Progenitor cell of endocrine pancreas (in vitro differentiated cells): Measurements from ENCODE around the gene DCLRE1B. TPM values are rescaled to one million over a fixed set of nuclear protein-coding genes. Genes with fewer than 3 reads are reported as not detected.
"Not testable (repeated sequence)": the region's sequence is repeated elsewhere in the genome, so short reads cannot be mapped to it uniquely, and the experiment has no call there.

ENCODE experiments used
- DNase-seq: peaks from one replicate; pipeline ENCODE4 v3.0.0; 2021; ENCODE audit warnings: low spot score; ENCODE audit not compliant: unreplicated experiment
- H3K27ac Mint-ChIP-seq: 2 replicates; pipeline ENCODE4 v1.8.0; 2021; ENCODE audit warnings: mild to moderate bottlenecking, moderate library complexity, mixed read lengths
- H3K27me3 Mint-ChIP-seq: 2 replicates; pipeline ENCODE4 v1.8.0; 2021; ENCODE audit warnings: mixed read lengths
- H3K36me3 Mint-ChIP-seq: 2 replicates; pipeline ENCODE4 v1.8.0; 2022; ENCODE audit warnings: mixed read lengths; ENCODE audit not compliant: insufficient read depth
- H3K4me1 Mint-ChIP-seq: 2 replicates; pipeline ENCODE4 v1.8.0; 2021; ENCODE audit warnings: low read depth, mixed read lengths
- H3K4me3 Mint-ChIP-seq: 2 replicates; pipeline ENCODE4 v1.8.0; 2021; ENCODE audit warnings: low read depth, mild to moderate bottlenecking, moderate library complexity, mixed read lengths
- H3K9me3 Mint-ChIP-seq: 2 replicates; pipeline ENCODE4 v1.8.0; 2021; ENCODE audit warnings: low read depth, mixed read lengths
- total RNA-seq: library from RNA; stranded (reverse); gene quantifications from 2 replicates; pipeline ENCODE4 v1.2.1, GENCODE V29; 2021
- TF ChIP-seq, protein P1 (sequence below): fragments of 200-600 bp; sonication (generic); IDR thresholded peaks from one replicate; pipeline ENCODE4 v1.5.0; 2021; ENCODE audit warnings: antibody characterized with exemption, mild to moderate bottlenecking; ENCODE audit not compliant: unreplicated experiment

Gene DCLRE1B
- total RNA-seq, 1 donor from 2014 or later: 10.2 TPM

DNA sequence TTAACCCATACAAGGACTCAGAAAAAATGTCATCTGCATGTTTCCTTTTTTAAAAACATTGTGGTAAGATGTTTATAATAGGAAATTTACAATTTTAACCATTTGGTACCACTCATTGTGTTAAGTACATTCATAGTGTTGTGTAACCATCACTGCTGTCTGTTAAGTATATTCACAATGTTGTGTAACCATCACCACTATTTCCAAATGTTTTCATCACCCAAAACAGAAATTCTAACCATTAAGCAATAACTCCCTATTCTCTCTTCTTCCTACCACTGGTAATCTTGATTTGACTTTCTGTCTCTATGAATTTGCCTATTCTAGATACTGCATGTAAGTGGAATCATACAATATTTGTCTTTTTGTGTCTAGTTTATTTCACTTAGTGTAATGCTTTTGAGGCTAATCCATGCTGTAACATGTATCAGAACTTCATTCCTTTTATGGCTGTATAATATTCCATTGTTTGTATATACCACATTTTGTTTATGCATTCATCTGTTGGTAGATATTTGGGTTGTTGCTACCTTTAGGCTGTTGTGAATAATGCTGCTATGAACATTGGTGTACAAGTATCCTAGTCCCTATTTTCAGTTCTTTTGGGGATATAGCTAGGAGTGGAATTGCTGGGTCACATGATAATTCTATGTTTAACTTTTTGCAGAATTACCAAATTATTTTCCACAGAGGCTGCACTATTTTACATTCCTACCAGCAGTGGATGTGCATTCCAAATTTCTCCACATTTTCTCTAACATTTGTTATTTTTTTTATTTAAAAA is 38.1 kb downstream of the DCLRE1B start:
- no peak overlapping the region for H3K27ac Mint-ChIP-seq
- H3K4me3 Mint-ChIP-seq: no peak overlapping the region
- H3K4me1 Mint-ChIP-seq: peaks cover 23% of the 10 kb centered on the region
- peaks cover 28% of the 10 kb centered on the region for H3K36me3 Mint-ChIP-seq
- H3K27me3 Mint-ChIP-seq: no peaks in the 10 kb centered on the region
- no peak for DNase-seq
- TF ChIP-seq, protein P1, sequence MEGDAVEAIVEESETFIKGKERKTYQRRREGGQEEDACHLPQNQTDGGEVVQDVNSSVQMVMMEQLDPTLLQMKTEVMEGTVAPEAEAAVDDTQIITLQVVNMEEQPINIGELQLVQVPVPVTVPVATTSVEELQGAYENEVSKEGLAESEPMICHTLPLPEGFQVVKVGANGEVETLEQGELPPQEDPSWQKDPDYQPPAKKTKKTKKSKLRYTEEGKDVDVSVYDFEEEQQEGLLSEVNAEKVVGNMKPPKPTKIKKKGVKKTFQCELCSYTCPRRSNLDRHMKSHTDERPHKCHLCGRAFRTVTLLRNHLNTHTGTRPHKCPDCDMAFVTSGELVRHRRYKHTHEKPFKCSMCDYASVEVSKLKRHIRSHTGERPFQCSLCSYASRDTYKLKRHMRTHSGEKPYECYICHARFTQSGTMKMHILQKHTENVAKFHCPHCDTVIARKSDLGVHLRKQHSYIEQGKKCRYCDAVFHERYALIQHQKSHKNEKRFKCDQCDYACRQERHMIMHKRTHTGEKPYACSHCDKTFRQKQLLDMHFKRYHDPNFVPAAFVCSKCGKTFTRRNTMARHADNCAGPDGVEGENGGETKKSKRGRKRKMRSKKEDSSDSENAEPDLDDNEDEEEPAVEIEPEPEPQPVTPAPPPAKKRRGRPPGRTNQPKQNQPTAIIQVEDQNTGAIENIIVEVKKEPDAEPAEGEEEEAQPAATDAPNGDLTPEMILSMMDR: no peak
- peaks cover 5% of the 10 kb centered on the region for H3K9me3 Mint-ChIP-seq

DNA sequence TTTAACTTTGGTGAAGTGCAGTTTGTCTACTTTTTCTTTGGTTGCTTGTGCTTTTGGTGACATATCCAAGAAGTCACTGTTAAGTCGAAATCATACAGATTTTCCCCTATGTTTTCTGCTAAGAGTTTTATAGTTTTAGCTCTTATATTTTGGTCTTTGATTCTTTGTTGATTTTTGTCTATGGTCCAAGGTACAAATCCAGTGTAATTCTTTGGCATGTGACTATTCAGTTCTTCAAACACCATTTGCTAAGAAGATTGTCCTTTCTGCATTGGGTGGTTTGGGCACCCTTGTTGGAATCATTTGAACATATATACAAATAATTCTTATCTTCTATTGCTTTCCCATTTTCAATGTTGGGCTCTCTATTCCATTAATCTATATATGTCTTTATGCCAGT is 40.2 kb downstream of the DCLRE1B start:
- Mint-ChIP-seq H3K27ac (no peak overlapping the region), H3K4me1 (peaks cover 22% of the 10 kb centered on the region), H3K9me3 (peaks cover 5% of the 10 kb centered on the region), H3K4me3 (no peak overlapping the region), H3K36me3 (peaks cover 28% of the 10 kb centered on the region), H3K27me3 (no peaks in the 10 kb centered on the region)
- no peak for DNase-seq
- TF ChIP-seq, protein P1: no peak

DNA sequence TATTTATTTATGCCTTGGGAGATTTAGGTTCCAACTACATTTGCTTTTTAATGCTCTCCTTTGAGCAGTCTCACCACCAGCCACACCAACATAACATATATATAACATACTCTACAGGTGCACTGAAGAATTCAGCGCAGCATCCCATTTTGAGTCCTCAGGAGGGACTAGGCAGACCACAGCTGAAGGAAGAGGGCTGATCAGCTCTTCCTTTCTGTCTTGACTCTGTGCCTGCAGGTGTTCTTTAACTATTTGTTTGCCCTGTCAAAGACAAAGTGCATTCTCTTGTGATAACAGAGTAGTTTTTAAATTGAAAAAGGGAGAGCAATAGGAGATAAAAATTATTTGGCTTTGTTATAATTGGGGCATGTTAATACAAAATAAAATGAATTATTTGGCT is 41.0 kb downstream of the DCLRE1B start:
- Mint-ChIP-seq H3K4me3 (no peak overlapping the region), H3K9me3 (peaks cover 5% of the 10 kb centered on the region), H3K27ac (no peak overlapping the region), H3K4me1 (peaks cover 22% of the 10 kb centered on the region), H3K36me3 (peaks cover 28% of the 10 kb centered on the region), H3K27me3 (no peaks in the 10 kb centered on the region)
- TF ChIP-seq, protein P1: no peak
- DNase-seq: no peak

DNA sequence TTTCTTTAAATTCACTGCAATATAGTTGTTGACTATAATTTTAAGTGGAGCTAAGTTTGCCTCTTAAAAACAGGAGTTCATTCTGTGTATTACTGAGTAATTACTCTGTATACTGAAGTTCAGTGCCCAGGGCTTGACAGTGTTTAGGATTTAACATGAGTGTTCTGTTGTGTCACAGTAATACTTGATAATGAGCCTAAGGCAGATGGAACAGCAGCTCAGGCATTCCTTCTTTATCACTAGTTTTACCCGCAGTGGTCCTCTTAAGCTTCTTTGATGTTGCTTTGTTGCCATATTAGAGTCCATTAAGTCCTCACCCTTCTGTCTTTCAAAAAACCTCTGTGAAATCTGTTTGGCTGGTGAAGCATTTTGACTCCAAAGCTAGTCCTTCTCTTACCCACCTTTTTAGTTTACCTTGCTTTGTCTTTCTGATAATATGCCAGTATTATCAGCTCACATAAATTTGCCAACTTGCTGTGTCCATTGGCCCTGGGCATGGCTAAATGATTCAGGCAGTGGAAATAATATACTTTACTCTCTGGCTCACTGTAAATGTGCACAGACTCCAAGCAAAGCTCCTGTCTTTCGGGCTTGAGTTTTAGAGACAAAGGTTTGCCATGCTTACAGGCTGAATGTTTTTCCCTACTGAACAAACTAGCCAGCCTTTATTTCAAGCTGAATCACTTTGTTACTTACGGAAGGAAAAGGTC is 41.7 kb downstream of the DCLRE1B start:
- Mint-ChIP-seq H3K36me3 (peaks cover 24% of the 10 kb centered on the region), H3K4me3 (no peak overlapping the region), H3K27ac (peak overlapping the region; percentile 5), H3K27me3 (no peaks in the 10 kb centered on the region), H3K9me3 (peaks cover 5% of the 10 kb centered on the region), H3K4me1 (peaks cover 22% of the 10 kb centered on the region)
- TF ChIP-seq, protein P1: no peak
- DNase-seq: no peak

DNA sequence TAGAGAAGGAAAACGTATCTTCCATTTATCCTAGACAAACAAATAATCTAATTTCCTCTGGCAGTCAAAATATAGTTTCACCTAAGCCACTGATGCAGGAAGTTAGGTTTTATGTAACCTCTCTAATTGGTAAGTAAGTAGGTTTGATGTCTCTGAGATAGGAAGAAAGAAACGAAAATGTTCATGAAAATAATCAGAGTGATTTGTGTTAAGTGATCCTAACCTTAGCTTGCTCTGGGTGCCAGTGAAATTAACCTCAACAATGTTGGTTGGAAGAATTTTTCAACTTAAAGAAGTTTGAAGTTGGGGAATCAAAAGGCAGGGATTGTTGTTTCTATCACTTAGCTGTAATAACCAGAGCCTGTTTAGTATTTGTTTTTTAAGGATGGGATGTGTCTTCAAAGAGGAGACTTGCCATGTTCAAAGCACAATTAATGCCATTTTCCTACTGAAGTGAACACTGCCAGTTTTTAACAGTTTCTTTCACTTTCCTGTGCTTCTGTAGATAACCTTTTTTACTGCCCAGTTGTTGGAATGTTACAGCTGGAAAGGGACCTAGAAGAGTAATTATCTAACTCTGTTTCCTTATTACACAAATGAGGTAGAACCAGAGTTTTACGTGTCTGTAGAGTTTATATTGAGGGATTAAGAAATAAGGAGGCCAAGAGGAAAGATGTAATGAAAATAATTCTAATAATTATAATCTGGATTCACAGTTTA is 42.4 kb downstream of the DCLRE1B start:
- no peak for DNase-seq
- H3K27me3 Mint-ChIP-seq: no peaks in the 10 kb centered on the region
- peaks cover 22% of the 10 kb centered on the region for H3K4me1 Mint-ChIP-seq
- peak overlapping the region; percentile 49 for H3K27ac Mint-ChIP-seq
- peaks cover 5% of the 10 kb centered on the region for H3K9me3 Mint-ChIP-seq
- TF ChIP-seq, protein P1: no peak
- H3K36me3 Mint-ChIP-seq: peaks cover 20% of the 10 kb centered on the region
- no peak overlapping the region for H3K4me3 Mint-ChIP-seq

DNA sequence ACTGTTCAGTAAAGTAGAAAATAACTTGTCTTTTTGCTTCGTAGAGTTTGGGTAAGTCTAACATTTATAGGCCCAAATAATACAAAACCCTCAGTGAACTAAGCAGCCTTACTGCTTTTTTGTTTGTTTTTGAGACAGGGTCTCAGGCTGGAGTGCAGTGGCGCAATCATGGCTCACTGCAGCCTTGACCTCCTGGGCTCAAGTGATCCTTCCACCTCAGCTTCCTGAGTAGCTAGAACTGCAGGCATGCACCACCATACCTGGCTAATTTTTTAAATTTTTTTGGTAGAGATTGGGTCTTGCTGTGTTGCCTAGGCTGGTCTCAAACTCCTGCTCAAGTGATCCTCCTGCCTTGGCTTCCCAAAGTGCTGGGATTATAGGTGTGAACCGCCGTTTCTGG is 43.0 kb downstream of the DCLRE1B start:
- Mint-ChIP-seq H3K36me3 (peaks cover 19% of the 10 kb centered on the region), H3K4me1 (peaks cover 22% of the 10 kb centered on the region)
- not testable (repeated sequence) for H3K27me3 Mint-ChIP-seq, H3K9me3 Mint-ChIP-seq, DNase-seq, H3K27ac Mint-ChIP-seq, H3K4me3 Mint-ChIP-seq
